Gastrocnemius medialis (tissue), 4 donors: ENCODE measurements around the gene IL17RA. TPM values are rescaled to one million over a fixed set of nuclear protein-coding genes. Genes with fewer than 3 reads are reported as not detected.

ENCODE experiments used
- ATAC-seq, 2 donors: fragments of 150-250 bp; one replicate each; pipeline ENCODE4 v1.9.1; 2016
- DNase-seq, 2 donors: peaks; one replicate each; pipeline ENCODE4 v3.0.0-alpha.2; 2019
- H3K27ac ChIP-seq, 4 donors: fragments of 200-600 bp; sonication (generic); 1 replicate in 1 of 4; 2 replicates in 3 of 4; pipeline ENCODE4 v1.5.1; 2016 to 2018; ENCODE audit warnings: mild to moderate bottlenecking in 2 of 4, moderate library complexity in 1 of 4
- H3K27me3 ChIP-seq, 3 donors: fragments of 200-600 bp; sonication (generic) in 2 of 3; 1 replicate in 1 of 3; 2 replicates in 2 of 3; pipeline versions ENCODE4 v1.5.1 to v1.6.0; 2016 to 2019; ENCODE audit warnings: mild to moderate bottlenecking in 1 of 3, moderate library complexity in 1 of 3
- H3K36me3 ChIP-seq, 2 donors: fragments of 200-600 bp; sonication (generic) in 1 of 2; one replicate each; pipeline ENCODE4 v1.5.1; 2017 to 2018
- H3K4me1 ChIP-seq, 2 donors: fragments of 200-600 bp; sonication (generic) in 1 of 2; one replicate each; pipeline ENCODE4 v1.5.1; 2016 to 2017; ENCODE audit warnings: mild to moderate bottlenecking in 2 of 2
- H3K4me3 ChIP-seq, 4 donors: fragments of 200-600 bp; sonication (generic) in 3 of 4; 1 replicate in 1 of 4; 2 replicates in 3 of 4; pipeline ENCODE4 v1.5.1; 2016 to 2019; ENCODE audit warnings: mild to moderate bottlenecking in 2 of 4
- H3K9me3 ChIP-seq, 3 donors: fragments of 200-600 bp; sonication (generic) in 2 of 3; 1 replicate in 1 of 3; 2 replicates in 2 of 3; pipeline ENCODE4 v1.5.1; 2016 to 2019
- POLR2A ChIP-seq, 2 donors: fragments of 450-650 bp; IDR thresholded peaks; one replicate each; pipeline ENCODE4 v1.6.1; 2017; ENCODE audit warnings: antibody characterized with exemption in 2 of 2, mild to moderate bottlenecking in 2 of 2, moderate library complexity in 2 of 2
- in situ Hi-C, 4 donors: fragments of 200-750 bp; cut with MboI; loops; one replicate each; pipeline versions ENCODE4 v1.15.0 to v1.8.0; 2017; ENCODE audit warnings: low sequenced_read_pairs in 4 of 4
- intact Hi-C: fragments of 100-400 bp; cut with DNase I; formaldehyde crosslinking; loops from one replicate; pipeline ENCODE4 v1.15.1; 2023; ENCODE audit warnings: low total_unique reads
- total RNA-seq, 4 donors: library from RNA; depleted of rRNA; stranded (reverse); fragments of >200 nt; gene quantifications; one replicate each; pipeline versions ENCODE4 v1.1.0 to v1.2.3, GENCODE V29; 2016
- TF ChIP-seq, protein P1 (sequence below), 5 experiments: fragments of 450-650 bp in 3 of 5; fragments of 200-600 bp in 2 of 5; sonication (generic) in 2 of 5; IDR thresholded peaks in 4 of 5; conservative IDR thresholded peaks in 1 of 5; 1 replicate in 4 of 5; 2 replicates in 1 of 5; pipeline ENCODE4 v1.5.1; 2016 to 2019; ENCODE audit warnings: antibody characterized with exemption in 5 of 5, mild to moderate bottlenecking in 3 of 5, moderate library complexity in 3 of 5

IL17RA gene
- total RNA-seq, 4 donors from 2014 or later, result 1.4 to 3.9 (median 3.6) TPM

GRCh38 chr22:17046566-17047348, 38.0 kb upstream of the IL17RA start:
- H3K4me1 ChIP-seq, result no peaks in the 10 kb centered on the region
- TF ChIP-seq POLR2A (IDR thresholded peaks at IDR 0.05), result no peak
- TF ChIP-seq, protein P1, sequence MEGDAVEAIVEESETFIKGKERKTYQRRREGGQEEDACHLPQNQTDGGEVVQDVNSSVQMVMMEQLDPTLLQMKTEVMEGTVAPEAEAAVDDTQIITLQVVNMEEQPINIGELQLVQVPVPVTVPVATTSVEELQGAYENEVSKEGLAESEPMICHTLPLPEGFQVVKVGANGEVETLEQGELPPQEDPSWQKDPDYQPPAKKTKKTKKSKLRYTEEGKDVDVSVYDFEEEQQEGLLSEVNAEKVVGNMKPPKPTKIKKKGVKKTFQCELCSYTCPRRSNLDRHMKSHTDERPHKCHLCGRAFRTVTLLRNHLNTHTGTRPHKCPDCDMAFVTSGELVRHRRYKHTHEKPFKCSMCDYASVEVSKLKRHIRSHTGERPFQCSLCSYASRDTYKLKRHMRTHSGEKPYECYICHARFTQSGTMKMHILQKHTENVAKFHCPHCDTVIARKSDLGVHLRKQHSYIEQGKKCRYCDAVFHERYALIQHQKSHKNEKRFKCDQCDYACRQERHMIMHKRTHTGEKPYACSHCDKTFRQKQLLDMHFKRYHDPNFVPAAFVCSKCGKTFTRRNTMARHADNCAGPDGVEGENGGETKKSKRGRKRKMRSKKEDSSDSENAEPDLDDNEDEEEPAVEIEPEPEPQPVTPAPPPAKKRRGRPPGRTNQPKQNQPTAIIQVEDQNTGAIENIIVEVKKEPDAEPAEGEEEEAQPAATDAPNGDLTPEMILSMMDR (IDR thresholded peaks at IDR 0.05 in 4 of 5, conservative IDR thresholded peaks at IDR 0.05 in 1 of 5), result no peak
- no peaks in the 10 kb centered on the region for H3K9me3 ChIP-seq
- in situ Hi-C loops, result no loop called here
- no peaks in the 10 kb centered on the region for H3K36me3 ChIP-seq
- no peak overlapping the region for H3K27ac ChIP-seq
- no peaks in the 10 kb centered on the region for H3K27me3 ChIP-seq
- ATAC-seq, result no peak
- intact Hi-C loops, result no loop called here
- DNase-seq, result no peak
- no peak overlapping the region for H3K4me3 ChIP-seq

DNA sequence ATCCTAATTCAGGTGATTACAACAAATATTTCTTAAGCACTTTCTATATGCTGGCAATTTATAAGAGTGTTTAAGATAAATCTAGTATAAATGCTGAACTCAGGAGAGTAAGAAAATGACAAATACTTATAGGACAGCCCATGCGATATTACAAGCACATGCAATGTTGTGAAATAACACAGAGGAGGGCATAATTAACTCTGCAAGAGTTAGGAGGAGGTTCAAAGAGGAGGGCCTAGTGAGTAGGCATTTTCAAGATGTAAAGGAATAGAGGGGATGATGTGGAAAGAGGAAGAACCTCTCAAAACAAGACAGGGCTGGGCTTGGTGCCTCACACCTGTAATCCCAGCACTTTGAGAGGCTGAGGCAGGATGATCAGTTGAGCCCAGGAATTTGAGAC, 37.1 kb upstream of the IL17RA start:
- Histone ChIP-seq H3K9me3 (no peaks in the 10 kb centered on the region), H3K36me3 (no peaks in the 10 kb centered on the region), H3K27ac (no peak overlapping the region), H3K4me3 (no peak overlapping the region), H3K4me1 (no peaks in the 10 kb centered on the region), H3K27me3 (no peaks in the 10 kb centered on the region)
- TF ChIP-seq POLR2A (IDR thresholded peaks at IDR 0.05), result no peak
- TF ChIP-seq, protein P1 (IDR thresholded peaks at IDR 0.05 in 4 of 5, conservative IDR thresholded peaks at IDR 0.05 in 1 of 5), result no peak
- intact Hi-C loops (no loop called here), in situ Hi-C loops (no loop called here)
- no peak for DNase-seq
- no peak for ATAC-seq

DNA sequence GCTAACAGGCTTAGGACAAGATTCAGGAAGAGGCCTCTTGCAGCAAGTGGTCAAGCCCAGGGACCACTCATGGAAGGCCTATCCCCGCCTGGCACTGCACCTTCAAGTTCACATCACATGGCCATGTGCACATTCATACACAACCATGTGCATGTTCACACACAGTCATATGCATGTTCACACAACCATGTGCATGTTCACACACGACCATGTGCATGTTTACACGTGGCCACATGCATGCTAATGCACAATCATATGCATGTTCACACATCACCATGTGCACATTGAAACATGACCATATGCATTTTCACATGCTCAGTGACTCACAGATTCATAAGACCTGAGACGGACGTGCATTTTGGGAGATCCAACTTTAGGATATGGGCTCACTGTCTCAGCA, 28.7 kb upstream of the IL17RA start:
- H3K27me3 ChIP-seq, result no peaks in the 10 kb centered on the region
- H3K9me3 ChIP-seq, result no peaks in the 10 kb centered on the region
- peaks cover 0 to 3% of the 10 kb centered on the region in 2 donors for H3K4me1 ChIP-seq
- ATAC-seq, result no peak
- H3K4me3 ChIP-seq, result no peak overlapping the region
- no peak for DNase-seq
- H3K27ac ChIP-seq, result no peak overlapping the region
- no peaks in the 10 kb centered on the region for H3K36me3 ChIP-seq
- no peak for TF ChIP-seq POLR2A (IDR thresholded peaks at IDR 0.05)
- TF ChIP-seq, protein P1 (IDR thresholded peaks at IDR 0.05 in 4 of 5, conservative IDR thresholded peaks at IDR 0.05 in 1 of 5), result no peak
- in situ Hi-C loops (loop anchor here in 3 of 4 donors (5.0 to 10.0 kb wide), 2 partner anchors 121 to 139 kb away; no protein-coding TSS in a partner anchor), intact Hi-C loops (no loop called here)

DNA sequence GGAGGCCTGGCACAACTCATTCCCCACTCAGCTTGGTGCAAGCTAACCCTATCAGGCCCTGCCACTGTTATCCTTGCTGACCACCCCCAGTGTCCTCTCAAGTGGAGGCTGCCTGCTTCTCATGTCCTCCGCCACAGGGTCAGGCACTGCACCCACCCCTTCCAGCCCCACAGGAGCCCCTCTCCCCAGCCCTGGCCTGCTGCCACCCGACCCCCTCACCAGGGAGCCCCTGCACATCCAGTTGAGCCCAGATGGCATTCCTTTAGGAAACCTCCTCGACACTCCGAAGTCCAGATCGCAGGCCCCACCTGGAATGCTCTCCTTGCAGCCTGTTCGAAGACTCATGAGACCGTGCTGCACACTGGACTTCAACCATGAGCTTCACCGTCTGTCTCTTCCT, 28.0 kb upstream of the IL17RA start:
- Histone ChIP-seq H3K4me1 (peaks cover 0 to 3% of the 10 kb centered on the region in 2 donors), H3K27ac (no peak overlapping the region), H3K9me3 (no peaks in the 10 kb centered on the region), H3K4me3 (no peak overlapping the region), H3K27me3 (no peaks in the 10 kb centered on the region), H3K36me3 (no peaks in the 10 kb centered on the region)
- no peak for TF ChIP-seq POLR2A (IDR thresholded peaks at IDR 0.05)
- TF ChIP-seq, protein P1 (IDR thresholded peaks at IDR 0.05 in 4 of 5, conservative IDR thresholded peaks at IDR 0.05 in 1 of 5), result no peak
- ATAC-seq, result no peak
- intact Hi-C loops, result no loop called here
- in situ Hi-C loops, result loop anchor here in 3 of 4 donors (5.0 to 10.0 kb wide), 2 partner anchors 122 to 140 kb away; no protein-coding TSS in a partner anchor
- no peak for DNase-seq
